H9 (cell line): ENCODE data around the gene KANSL1L. TPM values are rescaled to one million over a fixed set of nuclear protein-coding genes. Genes with fewer than 3 reads are reported as not detected.

ENCODE experiments used
- DNase-seq: peaks from one replicate; pipeline ENCODE4 v3.0.0-alpha.2; 2017
- H2AFZ ChIP-seq: one replicate; pipeline ENCODE4 v1.6.1; 2013; ENCODE audit warnings: mild to moderate bottlenecking, low read length, control low read depth, moderate library complexity
- H2AK5ac ChIP-seq: 2 replicates; pipeline ENCODE4 v1.6.1; 2013; ENCODE audit warnings: low read length, control low read depth, mixed read lengths; ENCODE audit not compliant: insufficient read length
- H2BK120ac ChIP-seq: one replicate; pipeline ENCODE4 v1.6.1; 2013; ENCODE audit warnings: low read depth, mild to moderate bottlenecking, low read length, control low read depth, inconsistent platforms; ENCODE audit not compliant: poor library complexity, severe bottlenecking
- H2BK12ac ChIP-seq: 2 replicates; pipeline ENCODE4 v1.6.1; 2013; ENCODE audit warnings: low read length, control low read depth, mixed read lengths, low read depth; ENCODE audit not compliant: insufficient read length
- H2BK15ac ChIP-seq: 2 replicates; pipeline ENCODE4 v1.6.1; 2013; ENCODE audit warnings: low read depth, low read length, control low read depth
- H2BK20ac ChIP-seq: one replicate; pipeline ENCODE4 v1.6.1; 2013; ENCODE audit warnings: low read depth, mild to moderate bottlenecking, low read length, control low read depth, inconsistent platforms; ENCODE audit not compliant: poor library complexity, severe bottlenecking
- H2BK5ac ChIP-seq: 2 replicates; pipeline ENCODE4 v1.6.1; 2013; ENCODE audit warnings: low read length, control low read depth, mixed read lengths; ENCODE audit not compliant: insufficient read length
- H3K14ac ChIP-seq: 2 replicates; pipeline ENCODE4 v1.6.1; 2013; ENCODE audit warnings: low read length, control low read depth; ENCODE audit not compliant: insufficient read depth
- H3K18ac ChIP-seq: 2 replicates; pipeline ENCODE4 v1.6.1; 2013; ENCODE audit warnings: low read depth, mild to moderate bottlenecking, mixed read lengths, low read length, control low read depth; ENCODE audit not compliant: insufficient read length
- H3K23ac ChIP-seq: 2 replicates; pipeline ENCODE4 v1.6.1; 2013; ENCODE audit warnings: low read length, control low read depth, mixed read lengths, low read depth; ENCODE audit not compliant: insufficient read length
- H3K23me2 ChIP-seq: 2 replicates; pipeline ENCODE4 v1.6.1; 2013; ENCODE audit warnings: low read depth, mild to moderate bottlenecking, mixed read lengths, low read length, control low read depth; ENCODE audit not compliant: insufficient read length, poor library complexity, severe bottlenecking
- H3K27ac ChIP-seq: 2 replicates; pipeline ENCODE4 v1.5.1; 2013; ENCODE audit warnings: low read length, control low read depth, mixed read lengths, low read depth; ENCODE audit not compliant: insufficient read length
- H3K27me3 ChIP-seq: 2 replicates; pipeline ENCODE4 v1.6.1; 2013; ENCODE audit warnings: low read length, control low read depth, inconsistent platforms; ENCODE audit not compliant: insufficient read depth
- H3K4ac ChIP-seq: 2 replicates; pipeline ENCODE4 v1.6.1; 2013; ENCODE audit warnings: low read depth, mild to moderate bottlenecking, control low read depth, inconsistent platforms, low read length, moderate library complexity
- H3K4me1 ChIP-seq: 2 replicates; pipeline ENCODE4 v1.6.1; 2013; ENCODE audit warnings: low read length, control low read depth, inconsistent platforms; ENCODE audit not compliant: insufficient read depth
- H3K4me2 ChIP-seq: 2 replicates; pipeline ENCODE4 v1.6.1; 2013; ENCODE audit warnings: low read length, control low read depth, mixed read lengths; ENCODE audit not compliant: insufficient read length, insufficient read depth
- H3K56ac ChIP-seq: 2 replicates; pipeline ENCODE4 v1.6.1; 2013; ENCODE audit warnings: low read depth, mild to moderate bottlenecking, mixed read lengths, low read length, control low read depth; ENCODE audit not compliant: insufficient read length
- H3K79me1 ChIP-seq: 2 replicates; pipeline ENCODE4 v1.6.1; 2013; ENCODE audit warnings: low read depth, mild to moderate bottlenecking, moderate library complexity, low read length, control low read depth, inconsistent platforms; ENCODE audit not compliant: insufficient read depth, poor library complexity, severe bottlenecking
- H3K79me2 ChIP-seq: 2 replicates; pipeline ENCODE4 v1.6.1; 2013; ENCODE audit warnings: low read length, control low read depth, inconsistent platforms; ENCODE audit not compliant: insufficient read depth
- H3K9ac ChIP-seq: 2 replicates; pipeline ENCODE4 v1.6.1; 2013; ENCODE audit warnings: low read length, control low read depth, mixed read lengths; ENCODE audit not compliant: insufficient read length; ENCODE audit errors: extremely low read depth
- H3K9me3 ChIP-seq: one replicate; pipeline ENCODE4 v1.6.1; 2013; ENCODE audit warnings: low read depth, low read length, inconsistent platforms; ENCODE audit not compliant: control insufficient read depth
- H3T11ph ChIP-seq: one replicate; pipeline ENCODE4 v1.6.1; 2013; ENCODE audit warnings: mild to moderate bottlenecking, low read length, control low read depth, inconsistent platforms
- H4K20me1 ChIP-seq: one replicate; pipeline ENCODE4 v1.6.1; 2013; ENCODE audit not compliant: control insufficient read depth, insufficient read length, insufficient read depth
- H4K5ac ChIP-seq: 2 replicates; pipeline ENCODE4 v1.6.1; 2013; ENCODE audit warnings: low read depth, mild to moderate bottlenecking, mixed read lengths, low read length, control low read depth; ENCODE audit not compliant: insufficient read length
- H4K8ac ChIP-seq: replicated peaks from 2 replicates; pipeline ENCODE4 v1.6.1; 2013; ENCODE audit warnings: low read length, control low read depth, mixed read lengths, low read depth; ENCODE audit not compliant: insufficient read length
- H4K91ac ChIP-seq: 2 replicates; pipeline ENCODE4 v1.6.1; 2013; ENCODE audit warnings: low read depth, mild to moderate bottlenecking, moderate library complexity, mixed read lengths, low read length, control low read depth; ENCODE audit not compliant: insufficient read length
- H3K27ac Mint-ChIP-seq, 3 experiments: 2 replicates in 2 of 3; 3 replicates in 1 of 3; pipeline ENCODE4 v1.8.0; 2020 to 2021; ENCODE audit warnings: mixed read lengths in 3 of 3, mild to moderate bottlenecking in 1 of 3, moderate library complexity in 1 of 3
- H3K27me3 Mint-ChIP-seq: 2 replicates; pipeline ENCODE4 v1.8.0; 2021; ENCODE audit warnings: low read depth, mild to moderate bottlenecking, moderate library complexity, mixed read lengths
- H3K36me3 Mint-ChIP-seq, 3 experiments: 2 replicates in 2 of 3; 3 replicates in 1 of 3; pipeline ENCODE4 v1.8.0; 2020 to 2021; ENCODE audit warnings: low read depth in 3 of 3, mixed read lengths in 3 of 3; ENCODE audit not compliant: insufficient read depth in 1 of 3
- H3K4me1 Mint-ChIP-seq, 2 experiments: 2 replicates each; pipeline ENCODE4 v1.8.0; 2020; ENCODE audit warnings: mixed read lengths in 2 of 2
- H3K4me3 Mint-ChIP-seq, 2 experiments: 2 replicates in 1 of 2; 3 replicates in 1 of 2; pipeline ENCODE4 v1.8.0; 2020 to 2021; ENCODE audit warnings: mild to moderate bottlenecking in 2 of 2, mixed read lengths in 2 of 2, moderate library complexity in 1 of 2
- H3K9me3 Mint-ChIP-seq, 2 experiments: 2 replicates in 1 of 2; 3 replicates in 1 of 2; pipeline ENCODE4 v1.8.0; 2020; ENCODE audit warnings: mild to moderate bottlenecking in 2 of 2, mixed read lengths in 2 of 2, moderate library complexity in 1 of 2
- WGBS: extraction: QIAGEN DNeasy Blood & Tissue Kit; methylation state at CpG from one replicate; pipeline ENCODE4 v1.1.7; 2013; ENCODE audit warnings: missing lambda C conversion rate, low lambda C conversion rate, mixed read lengths; ENCODE audit not compliant: insufficient read length; ENCODE audit errors: extremely low coverage; 5-methylcytosine and 5-hydroxymethylcytosine counted together
- total RNA-seq: library from RNA; stranded (reverse); gene quantifications from 2 replicates; pipeline ENCODE4 v1.2.1, GENCODE V29; 2021
- TF ChIP-seq, protein P1 (sequence below): fragments of 200-600 bp; sonication (generic); conservative IDR thresholded peaks from 3 replicates; pipeline ENCODE4 v1.8.0; 2021; ENCODE audit warnings: antibody characterized with exemption, mild to moderate bottlenecking

KANSL1L gene
- total RNA-seq, 1 experiment from 2014 or later = 8.2 TPM

DNA sequence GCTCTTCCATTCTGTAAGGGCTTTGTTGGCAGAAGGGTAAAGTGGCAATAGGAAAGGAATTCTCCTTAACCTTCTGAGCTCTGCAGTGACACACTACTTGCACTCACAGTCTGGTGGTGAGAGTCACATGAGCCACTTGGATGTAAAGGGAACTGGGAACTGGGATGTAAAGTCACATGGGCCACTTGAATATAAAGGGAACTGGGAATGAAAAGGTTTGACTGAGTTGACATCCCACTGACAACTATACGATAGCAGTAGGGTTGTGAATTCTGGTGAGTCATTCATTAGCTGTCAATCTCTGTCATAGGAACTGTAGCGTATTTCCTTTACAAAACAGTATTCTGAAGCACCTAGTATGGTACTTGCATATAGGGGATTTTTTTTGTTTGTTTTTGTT lies 163.3 kb downstream of the KANSL1L start:
- DNase-seq = no peak
- Histone ChIP-seq H3K14ac (no peak overlapping the region), H3K9ac (no peak overlapping the region), H3K4ac (no peak overlapping the region), H4K5ac (no peak overlapping the region), H3K79me1 (peaks cover 10% of the 10 kb centered on the region), H2AK5ac (no peak overlapping the region), H3K27ac (no peak overlapping the region), H3K4me2 (no peak overlapping the region), H2BK20ac (no peak overlapping the region), H3K18ac (no peak overlapping the region), H2BK15ac (no peak overlapping the region), H3K56ac (no peak overlapping the region), H2BK120ac (no peak overlapping the region), H3K9me3 (no peaks in the 10 kb centered on the region), H3K4me1 (no peaks in the 10 kb centered on the region), H4K20me1 (no peaks in the 10 kb centered on the region), H2BK5ac (no peak overlapping the region), H3K23ac (no peak overlapping the region), H2BK12ac (no peak overlapping the region), H3K27me3 (no peaks in the 10 kb centered on the region), H2AFZ (no peak overlapping the region), H3K23me2 (peaks cover 4% of the 10 kb centered on the region), H3K79me2 (peaks cover 43% of the 10 kb centered on the region; the same call in 1 of the 2 replicates), H3T11ph (no peak overlapping the region), H4K8ac (no peak overlapping the region), H4K91ac (no peak overlapping the region)
- Mint-ChIP-seq H3K4me1 (peaks cover 12 to 14% of the 10 kb centered on the region in 2 experiments), H3K9me3 (no peaks in the 10 kb centered on the region), H3K27ac (no peak overlapping the region), H3K36me3 (peaks cover 12 to 38% (median 34%) of the 10 kb centered on the region in 3 experiments; a peak in 6 of 7 replicates), H3K27me3 (no peaks in the 10 kb centered on the region), H3K4me3 (no peak overlapping the region)
- WGBS = no CpG with 5 or more reads among the region's 2 CpGs
- TF ChIP-seq, protein P1, sequence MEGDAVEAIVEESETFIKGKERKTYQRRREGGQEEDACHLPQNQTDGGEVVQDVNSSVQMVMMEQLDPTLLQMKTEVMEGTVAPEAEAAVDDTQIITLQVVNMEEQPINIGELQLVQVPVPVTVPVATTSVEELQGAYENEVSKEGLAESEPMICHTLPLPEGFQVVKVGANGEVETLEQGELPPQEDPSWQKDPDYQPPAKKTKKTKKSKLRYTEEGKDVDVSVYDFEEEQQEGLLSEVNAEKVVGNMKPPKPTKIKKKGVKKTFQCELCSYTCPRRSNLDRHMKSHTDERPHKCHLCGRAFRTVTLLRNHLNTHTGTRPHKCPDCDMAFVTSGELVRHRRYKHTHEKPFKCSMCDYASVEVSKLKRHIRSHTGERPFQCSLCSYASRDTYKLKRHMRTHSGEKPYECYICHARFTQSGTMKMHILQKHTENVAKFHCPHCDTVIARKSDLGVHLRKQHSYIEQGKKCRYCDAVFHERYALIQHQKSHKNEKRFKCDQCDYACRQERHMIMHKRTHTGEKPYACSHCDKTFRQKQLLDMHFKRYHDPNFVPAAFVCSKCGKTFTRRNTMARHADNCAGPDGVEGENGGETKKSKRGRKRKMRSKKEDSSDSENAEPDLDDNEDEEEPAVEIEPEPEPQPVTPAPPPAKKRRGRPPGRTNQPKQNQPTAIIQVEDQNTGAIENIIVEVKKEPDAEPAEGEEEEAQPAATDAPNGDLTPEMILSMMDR = no peak
